GM21515 (cell line): Measurements from ENCODE around the gene ZFP69.
A peak's percentile ranks its signal among the peaks of the same experiment; 100 is the strongest.
"Not testable (repeated sequence)": the region's sequence is repeated elsewhere in the genome, so short reads cannot be mapped to it uniquely, and the experiment has no call there.

Source experiments
- ATAC-seq: cut with Tn5 transposase; IDR thresholded peaks from one replicate; pipeline ENCODE4 v1.9.1; 2021; ENCODE audit not compliant: unreplicated experiment

Gene ZFP69

GRCh38 chr1:40476924-40477677 lies at the start of gene ZFP69:
Gene ZFP69 (plus strand): TSS chr1:40477290. CDS start chr1:40479362, 2,072 bp downstream.
- ATAC-seq = peak; percentile 86

- no peak for ATAC-seq
Measured at GRCh38 chr1:40431385-40431784, 45.7 kb upstream of the ZFP69 start.

GRCh38 chr1:40432644-40433390 lies 44.3 kb upstream of the ZFP69 start:
- ATAC-seq = no peak

GRCh38 chr1:40435471-40435870 lies 41.6 kb upstream of the ZFP69 start:
- no peak for ATAC-seq

GRCh38 chr1:40435876-40436275 lies 41.2 kb upstream of the ZFP69 start:
- ATAC-seq = no peak

GRCh38 chr1:40438391-40439015 lies 38.6 kb upstream of the ZFP69 start:
- ATAC-seq = no peak

GRCh38 chr1:40439247-40439646 lies 37.8 kb upstream of the ZFP69 start:
- ATAC-seq = no peak

- ATAC-seq = peak; percentile 87
Measured at GRCh38 chr1:40449684-40450494, 27.2 kb upstream of the ZFP69 start, which contains the start of gene ZFP69B. Gene ZFP69B (plus strand): TSS chr1:40450476. CDS start chr1:40450962, 486 bp downstream.

GRCh38 chr1:40450495-40451237 lies 26.4 kb upstream of the ZFP69 start:
- ATAC-seq = peak; percentile 32

GRCh38 chr1:40451238-40451585 lies 25.9 kb upstream of the ZFP69 start:
- ATAC-seq = no peak

- ATAC-seq = no peak
Measured at GRCh38 chr1:40454873-40455272, 22.2 kb upstream of the ZFP69 start.

- no peak for ATAC-seq
Measured at GRCh38 chr1:40462956-40463590, 14.0 kb upstream of the ZFP69 start.

GRCh38 chr1:40469327-40469726 lies 7.8 kb upstream of the ZFP69 start:
- ATAC-seq = no peak

- no peak for ATAC-seq
Measured at GRCh38 chr1:40475268-40475667, 1.8 kb upstream of the ZFP69 start.

- ATAC-seq = peak; percentile 26
Measured at GRCh38 chr1:40477678-40478053, 576 bp downstream of the ZFP69 start.

- no peak for ATAC-seq
Measured at GRCh38 chr1:40478276-40478675, 1.2 kb downstream of the ZFP69 start.

GRCh38 chr1:40479156-40479555 lies 2.1 kb downstream of the ZFP69 start:
- no peak for ATAC-seq

GRCh38 chr1:40495315-40495903 lies 18.3 kb downstream of the ZFP69 start:
- no peak for ATAC-seq

- ATAC-seq = not testable (repeated sequence)
Measured at GRCh38 chr1:40502651-40503050, 25.6 kb downstream of the ZFP69 start.
